SK-N-SH treated with all-trans-retinoic acid at 6 μM for 48 hours (cell line): ENCODE data around the gene GSTM4.
"Not testable (repeated sequence)": the region's sequence is repeated elsewhere in the genome, so short reads cannot be mapped to it uniquely, and the experiment has no call there.

Experiments used
- CREB5 ChIP-seq: fragments of 250-450 bp; sonication (Bioruptor Pico); IDR thresholded peaks from 2 replicates; pipeline ENCODE4 v1.5.1; 2020; ENCODE audit warnings: low read depth, mild to moderate bottlenecking, moderate library complexity
- ESRRG ChIP-seq: fragments of 250-450 bp; sonication (Bioruptor Pico); IDR thresholded peaks from 2 replicates; pipeline ENCODE4 v1.6.1; 2021; ENCODE audit warnings: mild to moderate bottlenecking
- TOX ChIP-seq: fragments of 250-450 bp; sonication (Bioruptor Pico); IDR thresholded peaks from 2 replicates; pipeline ENCODE4 v1.8.0; 2021; ENCODE audit warnings: mild to moderate bottlenecking, moderate library complexity, borderline replicate concordance

DNA sequence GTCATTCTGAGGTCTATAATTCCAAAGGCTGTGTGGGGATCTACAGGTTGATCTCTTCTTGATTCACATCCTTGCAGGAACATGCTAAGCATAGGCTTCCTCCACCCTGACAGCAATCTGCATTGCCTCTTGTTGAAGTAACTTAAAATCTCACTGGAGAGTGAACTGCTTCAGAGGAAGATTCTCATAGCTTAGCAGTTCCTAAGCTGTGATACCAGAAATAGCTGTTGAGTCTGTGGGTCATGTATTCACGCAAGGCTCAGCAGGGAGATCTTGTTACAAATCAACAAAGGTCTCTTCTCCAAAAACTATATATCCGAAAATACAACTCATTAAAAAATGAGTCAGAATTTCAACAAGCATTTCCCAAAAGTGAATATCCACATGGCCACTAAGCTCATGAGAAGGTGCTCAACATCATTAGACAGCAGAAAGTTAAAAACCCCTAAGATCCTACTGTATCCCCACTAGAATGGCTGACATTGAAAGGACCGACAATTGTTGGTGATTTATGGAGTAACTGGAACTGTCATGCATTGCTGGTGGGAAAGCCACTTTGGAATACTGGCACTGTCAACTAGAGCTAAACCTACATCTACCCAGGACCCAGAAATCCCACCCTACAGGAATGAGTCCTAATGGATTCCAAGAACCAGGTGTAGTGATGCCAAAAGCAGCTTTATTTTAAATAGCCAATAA, 20.9 kb downstream of the GSTM4 start:
- not testable (repeated sequence) for TF ChIP-seq CREB5 (CRISPR knock-in tag); TOX (CRISPR knock-in tag); ESRRG
